OCI-LY3 (cell line): ENCODE data around the gene STIM2.

ENCODE experiments used
- H2AFZ ChIP-seq: fragments of 200-600, 300-600 bp; shearing (Covaris generic); 2 replicates; pipeline ENCODE4 v1.6.0; 2014; ENCODE audit warnings: antibody characterized with exemption, low read depth, low read length
- H3K27ac ChIP-seq: fragments of 200-600, 300-600 bp; sonication (generic); 2 replicates; pipeline ENCODE4 v1.5.1; 2014; ENCODE audit warnings: mild to moderate bottlenecking, low read length, moderate library complexity, mixed read lengths
- H3K27me3 ChIP-seq: fragments of 200-600, 300-600 bp; sonication (generic); 2 replicates; pipeline ENCODE4 v1.6.1; 2014; ENCODE audit warnings: low read depth, low read length, mixed read lengths
- H3K36me3 ChIP-seq: fragments of 200-600, 300-600 bp; sonication (generic); replicated peaks from 2 replicates; pipeline ENCODE3; 2014; ENCODE audit warnings: low read depth, low read length, mixed read lengths
- H3K4me1 ChIP-seq: fragments of 300-600, 200-600 bp; sonication (generic); 2 replicates; pipeline ENCODE4 v1.6.1; 2014; ENCODE audit warnings: low read length, mixed read lengths
- H3K4me2 ChIP-seq: fragments of 200-600, 300-600 bp; sonication (generic); 2 replicates; pipeline ENCODE4 v1.6.1; 2014; ENCODE audit warnings: low read length, mixed read lengths
- H3K4me3 ChIP-seq: fragments of 300-600, 200-600 bp; sonication (generic); 2 replicates; pipeline ENCODE4 v1.5.1; 2014; ENCODE audit warnings: antibody characterized with exemption, mild to moderate bottlenecking, low read length, moderate library complexity
- H3K79me2 ChIP-seq: fragments of 300-600, 200-600 bp; shearing (Covaris generic); 2 replicates; pipeline ENCODE4 v1.6.1; 2014; ENCODE audit warnings: mild to moderate bottlenecking, low read length, mixed read lengths
- H3K9ac ChIP-seq: fragments of 300-600, 200-600 bp; shearing (Covaris generic); 2 replicates; pipeline ENCODE4 v1.6.0; 2014; ENCODE audit warnings: mild to moderate bottlenecking, low read length, moderate library complexity
- H3K9me3 ChIP-seq: fragments of 200-600, 300-600 bp; shearing (Covaris generic); 2 replicates; pipeline ENCODE4 v1.6.1; 2014; ENCODE audit warnings: low read length, mixed read lengths; ENCODE audit not compliant: insufficient read depth
- H4K20me1 ChIP-seq: fragments of 200-600, 300-600 bp; sonication (generic); 2 replicates; pipeline ENCODE4 v1.6.1; 2016; ENCODE audit warnings: low read length, mixed read lengths; ENCODE audit not compliant: insufficient read depth
- EZH2phosphoT487 ChIP-seq: fragments of 200-600 bp; shearing (Covaris generic); IDR thresholded peaks from 2 replicates; pipeline ENCODE4 v1.6.1; 2018; ENCODE audit warnings: antibody characterized with exemption, mixed run types, low read depth
- TF ChIP-seq, protein P1 (sequence below): fragments of 200-600, 300-600 bp; sonication (generic); IDR thresholded peaks from 2 replicates; pipeline ENCODE4 v1.5.1; 2014; ENCODE audit warnings: antibody characterized with exemption, low read length, low read depth

The STIM2 gene

DNA sequence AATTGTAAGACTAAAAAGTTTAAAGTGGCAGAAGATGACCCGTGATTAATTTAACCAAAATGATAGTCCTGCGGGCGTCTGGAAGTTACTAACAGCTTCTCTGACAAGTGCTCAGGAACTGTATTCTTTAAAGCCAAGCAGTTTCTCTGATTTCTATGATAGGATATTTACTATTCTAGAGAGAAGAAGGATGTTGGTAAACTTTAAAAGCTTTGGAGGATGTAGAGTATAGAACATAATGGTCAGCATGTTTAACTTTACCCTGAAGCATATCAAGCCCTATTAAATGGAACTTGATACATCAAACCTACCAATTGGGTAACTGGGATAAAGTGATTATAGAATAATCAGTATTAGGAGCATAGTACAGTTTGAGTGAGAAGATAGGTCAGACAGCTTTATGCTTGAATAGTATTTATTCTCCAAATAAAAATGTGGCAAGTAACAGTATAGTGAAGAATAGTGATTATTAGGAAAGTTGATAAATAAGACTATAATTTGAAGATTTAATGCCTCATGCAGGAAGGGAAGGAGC, 1.8 kb downstream of the STIM2 start:
- H3K4me3 ChIP-seq = peak overlapping the region; percentile 90
- peak overlapping the region; percentile 61 for H3K9ac ChIP-seq
- H4K20me1 ChIP-seq = peaks cover 21% of the 10 kb centered on the region; the same call in 1 of the 2 replicates
- peaks cover 41% of the 10 kb centered on the region for H3K79me2 ChIP-seq
- H3K9me3 ChIP-seq = no peaks in the 10 kb centered on the region
- peak overlapping the region; percentile 88 for H3K4me2 ChIP-seq
- H2AFZ ChIP-seq = no peak overlapping the region
- no peak overlapping the region for H3K27ac ChIP-seq
- TF ChIP-seq, protein P1, sequence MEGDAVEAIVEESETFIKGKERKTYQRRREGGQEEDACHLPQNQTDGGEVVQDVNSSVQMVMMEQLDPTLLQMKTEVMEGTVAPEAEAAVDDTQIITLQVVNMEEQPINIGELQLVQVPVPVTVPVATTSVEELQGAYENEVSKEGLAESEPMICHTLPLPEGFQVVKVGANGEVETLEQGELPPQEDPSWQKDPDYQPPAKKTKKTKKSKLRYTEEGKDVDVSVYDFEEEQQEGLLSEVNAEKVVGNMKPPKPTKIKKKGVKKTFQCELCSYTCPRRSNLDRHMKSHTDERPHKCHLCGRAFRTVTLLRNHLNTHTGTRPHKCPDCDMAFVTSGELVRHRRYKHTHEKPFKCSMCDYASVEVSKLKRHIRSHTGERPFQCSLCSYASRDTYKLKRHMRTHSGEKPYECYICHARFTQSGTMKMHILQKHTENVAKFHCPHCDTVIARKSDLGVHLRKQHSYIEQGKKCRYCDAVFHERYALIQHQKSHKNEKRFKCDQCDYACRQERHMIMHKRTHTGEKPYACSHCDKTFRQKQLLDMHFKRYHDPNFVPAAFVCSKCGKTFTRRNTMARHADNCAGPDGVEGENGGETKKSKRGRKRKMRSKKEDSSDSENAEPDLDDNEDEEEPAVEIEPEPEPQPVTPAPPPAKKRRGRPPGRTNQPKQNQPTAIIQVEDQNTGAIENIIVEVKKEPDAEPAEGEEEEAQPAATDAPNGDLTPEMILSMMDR = no peak
- no peak for TF ChIP-seq EZH2phosphoT487
- H3K27me3 ChIP-seq = no peaks in the 10 kb centered on the region
- H3K36me3 ChIP-seq = no peaks in the 10 kb centered on the region
- peaks cover 42% of the 10 kb centered on the region for H3K4me1 ChIP-seq

GRCh38 chr4:26863512-26863911, 2.9 kb downstream of the STIM2 start:
- Histone ChIP-seq H2AFZ (no peak overlapping the region), H3K79me2 (peaks cover 51% of the 10 kb centered on the region), H3K4me1 (peaks cover 52% of the 10 kb centered on the region), H4K20me1 (peaks cover 29% of the 10 kb centered on the region; the same call in 1 of the 2 replicates), H3K9me3 (no peaks in the 10 kb centered on the region), H3K9ac (no peak overlapping the region), H3K4me3 (0 out of 2 replicates have a peak overlapping the region, but pooled peaks have one; percentile 7), H3K36me3 (no peaks in the 10 kb centered on the region), H3K4me2 (peak overlapping the region; percentile 88), H3K27ac (no peak overlapping the region), H3K27me3 (no peaks in the 10 kb centered on the region)
- TF ChIP-seq, protein P1 = no peak
- no peak for TF ChIP-seq EZH2phosphoT487

GRCh38 chr4:26864899-26865298, 4.3 kb downstream of the STIM2 start:
- no peak overlapping the region for H3K4me3 ChIP-seq
- H3K4me2 ChIP-seq = peak overlapping the region; percentile 18; the same call in 1 of the 2 replicates
- TF ChIP-seq, protein P1 = no peak
- TF ChIP-seq EZH2phosphoT487 = no peak
- H3K27ac ChIP-seq = no peak overlapping the region
- H3K9ac ChIP-seq = no peak overlapping the region
- H3K27me3 ChIP-seq = no peaks in the 10 kb centered on the region
- no peak overlapping the region for H2AFZ ChIP-seq
- peaks cover 34% of the 10 kb centered on the region; the same call in 1 of the 2 replicates for H4K20me1 ChIP-seq
- H3K79me2 ChIP-seq = peaks cover 64% of the 10 kb centered on the region
- no peaks in the 10 kb centered on the region for H3K36me3 ChIP-seq
- no peaks in the 10 kb centered on the region for H3K9me3 ChIP-seq
- peaks cover 45% of the 10 kb centered on the region for H3K4me1 ChIP-seq

- Histone ChIP-seq H3K36me3 (no peaks in the 10 kb centered on the region), H3K9me3 (no peaks in the 10 kb centered on the region), H3K27ac (no peak overlapping the region), H3K4me2 (no peak overlapping the region), H2AFZ (no peak overlapping the region), H3K4me3 (no peak overlapping the region), H4K20me1 (peaks cover 34% of the 10 kb centered on the region; the same call in 1 of the 2 replicates), H3K27me3 (no peaks in the 10 kb centered on the region), H3K4me1 (peaks cover 44% of the 10 kb centered on the region), H3K79me2 (peaks cover 65% of the 10 kb centered on the region), H3K9ac (no peak overlapping the region)
- TF ChIP-seq, protein P1 = no peak
- no peak for TF ChIP-seq EZH2phosphoT487
These were observed 5.6 kb downstream of the STIM2 start for GRCh38 chr4:26866203-26866602.
